ENCODE data around the gene ITGB3. TPM values are rescaled to one million over a fixed set of nuclear protein-coding genes. Genes with fewer than 3 reads are reported as not detected.
"Not testable (repeated sequence)": the region's sequence is repeated elsewhere in the genome, so short reads cannot be mapped to it uniquely, and the experiment has no call there.

The ITGB3 gene
- total RNA-seq, 1 donor from 2014 or later: 1.7 TPM

DNA sequence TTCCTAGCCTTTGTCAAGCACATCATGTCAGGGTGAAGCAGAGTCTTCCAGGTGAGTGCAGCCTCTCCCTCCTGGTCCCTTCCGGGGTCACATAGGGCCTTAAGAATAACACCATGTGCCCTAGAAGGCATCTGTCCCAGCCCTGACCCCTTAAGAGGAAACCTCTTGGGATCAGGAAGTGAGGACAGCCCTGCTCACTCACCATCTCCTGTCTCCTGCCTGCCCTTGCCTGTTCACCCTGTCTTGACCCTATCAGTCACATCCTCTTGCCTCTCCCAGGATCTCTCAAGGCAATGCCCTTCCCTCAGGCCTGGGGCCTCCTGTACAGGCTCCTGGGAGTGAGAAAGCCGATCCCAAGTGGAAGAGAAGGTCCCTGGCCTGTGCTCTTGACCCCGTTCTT lies 30.6 kb upstream of the ITGB3 start:
- peak; percentile 54 for ATAC-seq

DNA sequence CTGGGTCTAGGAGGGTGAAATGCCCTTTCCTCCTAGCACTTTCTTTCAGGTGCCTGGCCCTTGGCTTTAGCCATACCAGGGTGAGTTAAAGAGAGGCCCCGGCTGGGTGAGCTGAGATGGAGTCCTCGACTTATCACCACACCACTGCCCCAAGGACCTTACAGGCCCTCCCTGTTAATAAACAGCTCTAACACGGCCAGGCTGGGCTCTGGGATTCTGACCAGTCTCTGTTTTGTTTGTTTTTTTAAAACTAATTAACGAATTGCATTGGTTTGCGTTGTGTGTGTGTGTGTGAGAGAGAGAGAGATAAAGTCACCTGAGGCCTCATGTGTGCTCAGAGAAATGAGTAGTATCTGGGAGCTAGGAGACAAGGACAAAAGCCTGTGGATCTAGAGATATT lies 30.2 kb upstream of the ITGB3 start:
- ATAC-seq: no peak

- not testable (repeated sequence) for ATAC-seq
Observed at GRCh38 chr17:47224077-47224476, 29.6 kb upstream of the ITGB3 start.

DNA sequence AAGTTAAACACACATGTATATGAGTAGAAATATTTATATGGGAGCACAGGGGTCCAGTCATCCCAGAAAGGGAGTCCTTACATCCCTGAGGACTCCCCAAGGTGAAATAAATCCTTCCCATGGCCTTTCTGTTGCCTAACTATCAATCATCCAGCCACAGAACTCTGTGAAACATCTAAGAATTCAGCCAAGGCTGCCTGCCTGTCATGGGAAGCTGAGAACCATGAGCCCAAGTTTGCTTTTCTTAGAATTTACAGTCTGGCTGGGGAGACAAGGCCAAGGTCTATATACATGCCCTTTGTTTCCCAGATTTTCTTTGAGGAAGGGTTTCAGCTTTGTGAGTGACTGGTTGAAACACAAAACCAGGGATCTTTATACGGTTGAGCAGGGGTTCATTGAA lies 28.7 kb upstream of the ITGB3 start:
- no peak for ATAC-seq

DNA sequence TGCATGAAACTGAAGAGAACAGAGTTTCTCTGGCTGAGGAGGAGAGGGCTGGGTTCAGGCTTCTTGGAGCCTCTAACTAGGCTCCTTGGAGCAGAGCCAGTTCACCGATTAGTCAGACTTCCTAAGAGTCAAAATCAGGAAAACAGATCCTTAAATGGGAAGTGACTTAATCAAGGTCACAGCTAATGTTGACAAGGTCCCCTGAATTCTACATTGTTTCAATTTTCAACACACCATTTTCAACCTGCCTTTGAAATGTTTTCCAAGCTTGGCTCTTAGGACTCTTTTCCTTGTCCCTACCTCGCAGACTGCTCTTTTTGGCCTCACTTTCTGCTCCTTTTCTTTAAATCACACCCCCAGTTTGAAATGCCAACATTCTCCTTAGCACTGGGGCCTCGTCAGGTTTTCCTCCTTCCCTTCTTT lies 28.2 kb upstream of the ITGB3 start:
- ATAC-seq: no peak

- ATAC-seq: no peak
Observed at GRCh38 chr17:47225911-47226688, 27.5 kb upstream of the ITGB3 start.

DNA sequence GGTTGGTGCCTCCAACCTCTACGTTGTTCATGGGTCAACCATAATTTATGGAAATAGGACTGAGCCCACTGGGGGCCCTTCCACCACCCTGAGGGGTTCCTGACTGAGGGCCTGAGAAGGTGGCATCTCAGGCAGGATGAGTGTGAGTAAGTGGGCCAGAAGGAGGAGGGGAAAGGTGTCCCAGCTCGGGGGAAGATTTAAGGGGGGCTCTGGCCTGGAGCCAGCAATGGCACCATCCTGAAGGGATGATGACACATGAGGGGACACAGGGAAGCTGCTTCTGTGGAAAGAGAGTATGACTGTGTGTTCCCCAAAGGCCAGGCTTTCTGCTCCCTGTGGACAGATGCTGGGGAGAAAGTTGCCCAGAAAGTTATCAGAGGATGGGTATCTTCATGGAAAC lies 25.8 kb upstream of the ITGB3 start:
- ATAC-seq: no peak

DNA sequence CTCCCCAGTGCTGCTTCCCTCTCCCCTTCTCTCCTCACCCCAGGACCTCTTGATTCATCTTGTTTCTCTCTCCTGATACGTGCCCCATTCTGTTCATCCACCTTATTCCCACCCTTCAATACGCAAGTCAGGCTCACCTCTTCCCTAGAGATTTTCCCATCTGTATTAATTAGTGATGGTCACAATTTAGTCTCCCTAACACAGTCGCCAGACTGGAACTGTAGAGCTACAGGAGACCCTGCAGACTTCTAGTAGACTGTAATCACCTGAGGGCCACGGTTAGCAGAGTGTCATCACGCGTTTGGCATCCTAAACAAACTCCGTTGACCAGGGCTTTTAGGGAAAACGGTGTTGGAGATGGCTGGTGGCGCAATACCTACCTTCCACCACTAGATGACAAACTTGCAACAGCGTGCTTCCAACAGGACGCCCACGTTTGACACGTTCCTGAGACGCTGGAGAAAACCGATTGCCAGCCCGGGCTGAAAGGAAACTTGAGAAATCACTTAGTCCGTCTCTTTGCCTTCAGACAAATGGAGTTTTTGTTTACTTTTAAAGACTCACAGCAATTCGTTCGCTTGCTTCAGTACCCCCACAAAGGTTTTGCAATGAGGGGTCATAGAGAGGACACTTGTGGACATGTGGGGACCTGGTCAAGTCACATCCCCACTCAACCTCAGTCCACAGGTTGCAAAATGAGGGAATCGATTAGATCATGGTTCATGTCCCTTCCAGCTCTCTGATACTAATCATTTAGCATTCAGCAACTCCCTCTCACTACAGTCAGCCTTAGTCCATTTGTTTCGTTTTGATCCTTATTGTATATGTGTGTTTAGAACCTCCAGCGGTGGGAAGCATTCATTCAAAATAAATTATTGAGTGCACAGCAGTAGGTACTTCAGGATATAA lies 23.8 kb upstream of the ITGB3 start:
- peak; percentile 89 for ATAC-seq

DNA sequence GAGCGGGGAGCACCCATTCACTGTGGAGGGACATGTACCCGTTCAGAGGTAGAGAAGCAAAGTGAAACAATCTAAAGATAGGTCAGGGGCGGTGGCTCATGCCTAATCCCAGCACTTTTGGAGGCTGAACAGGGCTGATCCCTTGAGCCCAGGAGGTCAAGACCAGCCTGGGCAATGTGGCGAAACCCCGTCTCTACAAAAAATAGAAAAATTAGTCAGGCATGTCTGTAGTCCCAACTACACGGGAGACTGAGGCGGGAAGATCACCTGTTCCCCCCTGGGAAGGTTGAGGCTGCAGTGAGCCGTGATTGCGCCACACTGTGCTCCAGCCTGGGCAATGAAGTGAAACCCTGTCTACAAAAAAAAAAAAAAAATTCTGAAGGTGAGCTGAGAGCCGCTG lies 22.8 kb upstream of the ITGB3 start:
- no peak for ATAC-seq

DNA sequence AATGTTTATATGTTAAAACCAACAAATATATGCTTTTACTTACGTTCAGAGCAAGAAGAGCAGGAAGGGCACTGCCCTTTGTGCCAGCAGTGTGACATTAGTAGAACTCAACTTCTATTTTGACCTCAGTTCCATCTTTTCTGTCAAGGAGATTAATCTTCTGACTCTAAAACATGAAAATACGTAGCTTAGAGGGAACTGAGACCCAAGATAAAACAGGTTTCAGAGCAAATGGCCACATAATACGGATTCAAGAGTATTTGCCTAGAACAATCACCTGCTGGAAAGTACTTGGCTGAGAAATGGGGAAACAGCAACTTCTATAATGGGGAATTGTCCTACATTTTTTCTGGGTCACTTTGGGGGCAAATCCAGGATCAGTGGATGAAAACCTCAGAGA lies 22.3 kb upstream of the ITGB3 start:
- no peak for ATAC-seq

DNA sequence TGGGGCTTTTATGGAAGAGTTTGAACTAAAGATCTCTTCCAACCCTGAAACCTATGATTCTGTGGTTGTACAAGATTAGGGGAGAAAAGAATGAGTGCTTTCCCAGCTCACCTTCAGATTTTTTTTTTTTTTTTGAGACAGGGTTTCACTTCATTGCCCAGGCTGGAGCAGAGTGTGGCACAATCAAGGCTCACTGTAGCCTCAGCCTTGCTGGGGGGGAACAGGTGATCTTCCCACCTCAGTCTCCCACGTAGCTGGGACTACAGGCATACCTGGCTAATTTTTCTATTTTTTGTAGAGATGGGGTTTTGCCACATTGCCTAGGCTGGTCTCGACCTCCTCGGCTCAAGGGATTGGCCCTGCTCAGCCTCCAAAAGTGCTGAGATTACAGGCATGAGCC lies 21.8 kb upstream of the ITGB3 start:
- no peak for ATAC-seq

DNA sequence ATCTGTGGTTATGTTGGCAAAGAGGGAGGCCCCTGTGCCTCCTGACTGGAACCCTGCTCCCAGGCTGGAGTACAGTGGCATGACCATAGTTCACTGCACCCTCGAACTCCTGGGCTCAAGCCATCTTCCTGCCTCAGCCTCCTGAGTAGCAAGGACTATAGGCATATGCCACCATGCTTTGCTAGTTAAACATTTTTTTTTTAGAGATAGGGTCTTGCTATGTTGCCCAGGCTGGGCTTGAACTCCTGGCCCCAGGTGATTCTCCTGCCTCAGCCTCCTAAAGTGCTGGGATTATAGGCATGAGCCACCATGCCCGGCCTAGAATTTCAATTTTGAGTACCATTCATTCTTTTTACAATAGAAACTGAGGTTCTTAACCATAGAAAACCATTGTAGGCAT lies 21.2 kb upstream of the ITGB3 start:
- ATAC-seq: no peak

DNA sequence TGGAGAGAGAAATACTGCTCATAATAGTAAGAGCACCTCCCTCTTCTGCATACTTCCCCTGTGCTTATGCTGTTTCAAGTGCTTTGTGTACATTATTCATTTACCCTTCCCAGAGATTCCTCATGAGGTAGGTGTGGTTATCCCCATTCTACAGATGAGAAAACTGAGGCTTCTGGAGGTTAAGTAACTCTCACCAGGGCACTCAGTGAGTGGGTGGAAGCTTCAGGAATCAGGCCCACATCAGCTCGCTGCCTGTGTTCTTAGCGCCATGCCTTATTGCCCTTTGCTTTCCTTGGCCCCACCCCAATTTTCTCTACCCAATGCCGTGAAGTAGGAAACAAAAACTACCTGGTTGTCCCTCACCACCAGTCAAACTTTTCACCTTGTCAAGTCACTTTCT lies 18.1 kb upstream of the ITGB3 start:
- no peak for ATAC-seq

DNA sequence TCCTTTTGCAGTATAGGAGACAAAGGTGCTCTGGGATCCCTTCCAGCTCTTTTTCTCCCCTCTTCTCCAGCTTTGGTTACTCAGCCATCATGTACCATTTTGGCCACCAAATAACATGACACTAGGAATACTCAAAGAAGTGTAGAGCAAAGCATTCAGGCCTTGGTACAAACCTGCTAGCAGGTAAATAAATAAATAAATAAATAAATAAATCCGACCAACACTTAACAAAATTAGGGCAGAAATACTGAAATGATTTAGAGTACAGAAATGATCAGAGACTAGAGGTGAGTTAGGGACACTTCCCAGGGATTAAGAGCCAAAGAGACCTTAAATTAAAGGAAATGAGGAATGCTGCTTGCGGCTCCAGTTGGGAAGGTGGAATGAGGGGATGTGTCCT lies 17.7 kb upstream of the ITGB3 start:
- no peak for ATAC-seq

- no peak for ATAC-seq
Observed at GRCh38 chr17:47237841-47238240, 15.8 kb upstream of the ITGB3 start.

DNA sequence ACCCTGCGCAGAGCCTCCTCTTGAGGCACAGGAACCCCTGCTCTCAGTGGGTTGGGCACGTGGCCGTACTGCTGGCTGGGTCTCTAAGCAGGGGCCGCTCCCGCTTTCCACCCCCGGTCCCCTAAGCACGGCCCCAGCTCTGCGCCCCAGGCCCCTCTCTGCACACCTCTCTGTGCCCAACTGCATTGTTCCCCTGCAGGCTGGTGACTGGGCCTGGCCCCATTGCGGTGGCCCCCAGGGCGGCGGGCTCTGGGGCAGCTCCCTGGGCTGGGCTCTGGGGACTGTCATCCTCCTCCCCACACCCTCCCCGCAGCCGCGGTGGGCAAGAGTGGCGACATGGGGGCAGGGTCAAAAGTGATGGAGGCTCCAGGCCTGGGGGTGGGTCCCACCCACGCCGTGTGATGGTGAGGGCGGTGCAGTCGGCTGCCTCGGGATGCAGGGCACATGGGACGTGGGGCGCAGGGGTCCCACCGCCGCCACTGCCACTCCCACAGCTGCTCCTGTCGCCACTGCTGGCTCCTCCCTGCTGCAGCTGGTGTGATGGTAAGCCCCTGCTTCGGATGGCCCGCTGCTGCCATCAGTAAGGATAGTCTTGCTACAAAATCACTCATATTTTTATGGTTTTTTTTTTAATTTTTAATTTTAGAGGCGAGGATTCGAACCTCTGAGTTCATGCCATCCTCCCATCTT lies 15.2 kb upstream of the ITGB3 start:
- no peak for ATAC-seq

DNA sequence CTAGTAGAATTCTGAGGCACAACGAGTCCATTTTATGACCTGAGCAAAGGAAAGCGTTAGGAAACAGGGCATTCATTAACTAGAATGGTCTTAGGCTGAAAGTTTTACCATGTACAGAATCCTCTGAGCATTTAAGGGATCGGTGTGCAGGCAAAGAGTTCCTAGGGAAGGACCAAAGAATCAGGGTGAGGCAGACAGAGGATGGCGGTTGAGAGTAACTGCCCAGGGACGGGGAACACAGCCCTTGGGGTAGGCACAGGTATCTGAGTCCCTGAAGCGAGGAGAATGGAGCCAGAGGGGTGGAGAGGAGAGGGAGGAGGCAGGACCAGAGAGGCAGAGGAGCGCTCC lies 14.0 kb upstream of the ITGB3 start:
- ATAC-seq: no peak

GRCh38 chr17:47239967-47240651 lies 13.5 kb upstream of the ITGB3 start:
- ATAC-seq: peak; percentile 58

GRCh38 chr17:47240806-47241205 lies 12.8 kb upstream of the ITGB3 start:
- no peak for ATAC-seq

DNA sequence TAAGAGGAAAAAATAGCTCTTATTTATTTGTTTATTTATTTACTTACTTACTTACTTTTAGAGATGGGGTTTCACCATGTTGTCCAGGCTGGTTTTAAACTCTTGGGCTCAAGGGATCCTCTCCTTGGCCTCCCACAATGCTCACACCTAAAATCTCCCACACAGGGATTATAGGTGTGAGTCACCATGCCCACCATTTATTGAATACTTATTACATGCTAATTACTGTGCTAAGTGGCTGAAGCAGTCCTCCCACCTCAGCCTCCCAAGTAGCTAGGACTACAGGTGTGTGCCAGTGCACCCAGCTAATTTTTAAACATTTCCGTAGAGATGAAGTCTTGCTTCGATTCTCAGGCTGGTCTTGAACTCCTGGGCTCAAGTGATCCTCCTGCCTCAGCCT lies 11.0 kb upstream of the ITGB3 start:
- ATAC-seq: no peak

GRCh38 chr17:47243737-47244598 lies 9.7 kb upstream of the ITGB3 start:
- no peak for ATAC-seq

DNA sequence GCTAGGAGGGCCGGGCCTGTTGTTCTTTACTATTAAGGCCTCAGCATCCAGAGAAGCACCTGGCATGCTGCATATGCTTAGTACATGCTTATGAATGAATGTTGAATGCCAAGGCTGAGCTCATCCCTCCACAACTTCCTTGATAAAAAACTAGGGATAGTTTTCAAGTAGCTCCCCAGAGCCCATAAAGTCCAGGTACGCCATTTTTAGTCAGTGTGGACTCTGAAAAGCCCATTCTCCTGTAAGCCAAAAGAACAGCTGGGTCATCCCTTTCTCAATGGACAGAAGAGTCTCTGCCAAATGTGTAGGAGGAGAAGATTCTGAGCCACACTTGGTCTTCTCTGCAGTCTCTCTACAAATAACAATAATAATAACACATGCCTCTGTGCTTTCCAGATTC lies 8.9 kb upstream of the ITGB3 start:
- ATAC-seq: no peak
